ENCODE measurements around the gene ANO6.

Gene ANO6

DNA sequence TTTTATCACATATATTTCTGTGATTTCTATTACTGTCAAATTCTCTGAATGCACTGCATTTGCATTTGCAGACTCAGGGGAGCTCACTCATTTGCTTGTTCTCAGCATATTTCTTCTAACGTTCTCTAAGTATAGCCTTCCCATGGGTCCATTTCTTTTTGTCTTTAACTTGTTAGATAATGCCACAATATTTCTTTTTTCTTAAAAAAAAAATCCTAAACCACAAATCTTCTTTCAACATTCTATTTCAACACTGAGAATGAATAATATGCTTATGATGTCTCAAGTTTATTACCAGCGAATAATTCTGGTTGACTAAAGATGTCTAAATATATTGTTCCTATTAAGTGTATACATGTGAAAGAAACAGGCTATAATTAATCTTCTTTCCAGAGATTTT is 200.2 kb downstream of the ANO6 start:
- no peak for DNase-seq

DNA sequence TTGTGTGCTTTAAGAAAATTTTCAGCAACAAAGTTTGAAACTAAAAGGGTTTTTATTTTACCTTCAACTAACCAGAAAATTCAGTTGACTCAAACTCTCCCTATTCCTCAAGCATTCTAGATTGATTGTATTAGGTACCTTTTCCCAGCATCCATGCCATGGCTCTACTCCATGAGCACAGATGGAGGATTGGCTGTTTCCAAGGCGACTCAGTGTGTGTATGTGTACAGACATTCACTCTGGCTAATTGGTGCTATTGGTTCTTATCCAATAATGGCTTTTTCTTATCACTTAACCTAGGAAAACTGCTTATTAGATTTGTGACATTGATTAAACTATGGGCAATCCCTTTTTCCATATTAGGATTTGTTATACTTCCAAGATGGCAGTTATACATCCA is 202.6 kb downstream of the ANO6 start:
- DNase-seq, result no peak

DNA sequence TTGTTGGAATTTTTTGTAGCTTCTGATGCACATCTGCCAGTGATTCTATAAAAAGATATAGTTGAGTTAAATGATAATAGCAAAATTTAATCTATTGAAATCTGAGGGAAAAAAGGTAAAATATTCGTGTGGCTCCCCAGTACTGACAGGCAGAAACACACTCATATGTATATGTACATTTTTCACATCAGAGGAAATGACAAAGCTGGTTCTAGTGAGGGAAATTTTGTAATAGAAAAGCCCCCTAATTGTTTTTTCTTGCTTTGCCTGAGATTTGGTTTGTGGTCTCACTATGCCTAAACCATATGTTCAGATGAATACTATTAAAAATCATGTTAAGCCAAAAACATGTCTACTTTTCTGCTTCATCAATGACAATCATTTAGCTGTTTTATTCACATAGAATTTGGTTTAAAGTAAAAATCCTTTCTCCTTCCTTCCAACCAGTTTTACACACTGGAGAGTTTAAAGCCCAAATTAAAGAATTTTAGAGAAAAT is 203.5 kb downstream of the ANO6 start:
- DNase-seq, result no peak

- no peak for DNase-seq
Measured at GRCh38 chr12:45421736-45422135, 205.8 kb downstream of the ANO6 start.

DNA sequence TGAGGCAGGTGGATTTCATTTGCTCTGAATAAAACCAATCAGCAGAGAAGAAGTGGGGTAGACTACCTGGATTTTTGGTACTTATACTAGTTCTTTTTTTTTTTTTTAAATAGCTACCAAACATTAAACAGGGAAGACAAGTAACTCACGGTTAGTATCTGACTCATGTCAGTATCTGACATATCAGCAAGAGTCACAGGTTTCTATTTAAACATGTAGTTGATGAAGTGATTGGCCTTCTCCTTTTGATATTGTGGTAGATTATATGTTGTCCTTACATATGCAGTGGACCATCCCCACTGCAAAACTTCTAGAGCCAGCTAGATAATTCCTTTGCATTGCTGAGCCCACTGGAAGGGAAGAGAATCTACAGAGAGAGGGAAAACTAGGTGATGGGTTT is 208.0 kb downstream of the ANO6 start:
- peak; percentile 12 for DNase-seq

DNA sequence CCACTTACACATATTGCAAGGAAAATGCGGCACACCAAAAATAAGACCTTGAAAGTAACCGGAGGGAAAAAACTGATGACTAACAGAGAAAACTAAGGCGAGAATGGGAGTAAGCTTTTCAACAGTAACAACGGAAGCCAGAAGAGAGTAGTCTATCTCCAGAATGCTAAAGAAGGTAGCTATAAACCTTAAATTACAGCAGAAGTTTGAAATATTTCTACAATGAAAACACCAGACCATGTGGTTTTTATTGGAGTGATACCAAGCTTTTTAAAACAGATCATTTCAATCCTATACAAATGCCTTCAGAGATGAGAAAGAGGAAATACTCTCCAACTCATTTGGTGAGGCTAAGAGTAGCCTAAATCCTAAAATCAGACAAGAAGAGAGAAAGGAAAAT is 209.5 kb downstream of the ANO6 start:
- DNase-seq, result no peak

GRCh38 chr12:45426294-45426693 is 210.4 kb downstream of the ANO6 start:
- no peak for DNase-seq

DNA sequence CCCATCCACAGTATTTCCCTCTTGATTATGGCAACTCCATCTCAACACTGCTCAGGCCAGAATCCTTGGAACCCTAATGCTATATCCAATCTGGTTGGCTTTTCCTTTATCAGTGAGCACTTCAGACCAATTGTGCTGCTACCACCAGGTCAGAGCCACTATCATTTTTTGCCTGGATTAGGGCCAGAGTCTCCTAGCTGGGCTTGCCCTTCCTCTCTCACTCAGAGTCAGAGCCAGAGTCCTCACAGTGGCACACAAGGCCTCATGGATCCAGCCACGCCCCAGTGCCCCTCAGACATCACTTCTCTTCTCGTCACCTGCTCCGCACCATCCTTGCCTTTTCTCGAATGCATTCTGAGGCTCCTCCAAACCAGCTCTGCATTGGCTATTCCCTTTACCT is 211.1 kb downstream of the ANO6 start:
- no peak for DNase-seq

GRCh38 chr12:45429831-45430230 is 213.9 kb downstream of the ANO6 start:
- no peak for DNase-seq

GRCh38 chr12:45431126-45431525 is 215.2 kb downstream of the ANO6 start:
- DNase-seq, result no peak

DNA sequence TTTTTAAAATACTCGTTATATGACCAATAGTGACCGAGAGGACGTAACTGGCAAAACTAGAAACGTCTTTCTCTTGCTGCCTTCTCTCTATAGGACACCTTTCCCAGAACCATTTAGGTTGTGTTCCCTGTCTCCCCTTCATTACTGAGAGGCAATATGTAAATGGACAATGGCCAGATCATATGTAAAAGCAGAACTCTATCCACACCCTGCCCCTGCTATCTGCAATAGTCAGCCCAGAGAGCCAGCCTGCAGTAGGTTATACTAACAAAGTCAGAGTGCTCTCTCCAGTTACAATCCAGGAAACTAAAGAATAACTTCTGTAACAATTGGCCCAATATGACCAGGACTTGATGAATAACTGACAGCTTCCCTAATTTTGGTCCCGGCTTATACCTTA is 216.8 kb downstream of the ANO6 start:
- DNase-seq, result no peak

DNA sequence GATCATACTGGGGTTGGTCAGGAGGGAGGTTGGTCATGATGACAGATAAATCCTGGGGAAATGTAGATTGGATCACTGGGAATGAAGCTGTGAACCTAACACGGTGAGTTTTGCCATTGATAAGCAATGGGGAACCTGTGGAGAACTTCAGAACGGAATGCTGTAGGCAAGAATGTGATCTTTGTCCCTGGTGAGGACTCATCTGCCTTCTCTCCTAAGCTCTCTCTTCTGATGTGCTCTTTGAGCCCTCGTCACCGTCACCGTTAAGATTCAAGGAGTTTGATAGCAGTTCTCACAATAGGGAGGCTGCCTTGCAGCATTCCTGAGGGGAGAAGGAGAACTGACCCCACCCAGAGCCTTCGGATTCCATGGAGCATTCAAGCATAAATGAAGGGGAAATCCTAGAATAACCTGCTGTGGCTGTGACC is 217.6 kb downstream of the ANO6 start:
- DNase-seq, result no peak

DNA sequence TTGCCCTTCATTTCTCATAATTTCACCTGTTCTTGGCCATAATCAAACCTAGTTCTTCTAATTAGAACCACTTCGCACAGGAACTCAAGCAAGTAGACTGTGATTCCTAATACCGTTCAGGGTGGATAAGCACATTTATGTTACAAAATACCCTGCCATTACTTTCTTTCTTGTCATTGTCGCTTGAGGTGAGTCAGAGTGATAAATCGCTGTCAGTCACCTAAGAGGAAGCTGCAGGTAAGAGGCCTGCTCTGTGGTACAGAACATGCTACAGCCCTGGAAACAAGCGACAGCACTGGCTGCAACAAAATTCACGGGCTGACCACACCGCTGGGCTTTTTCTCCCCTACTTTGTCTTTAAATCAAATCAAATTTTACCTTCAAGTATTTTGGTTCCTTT is 218.2 kb downstream of the ANO6 start:
- no peak for DNase-seq

DNA sequence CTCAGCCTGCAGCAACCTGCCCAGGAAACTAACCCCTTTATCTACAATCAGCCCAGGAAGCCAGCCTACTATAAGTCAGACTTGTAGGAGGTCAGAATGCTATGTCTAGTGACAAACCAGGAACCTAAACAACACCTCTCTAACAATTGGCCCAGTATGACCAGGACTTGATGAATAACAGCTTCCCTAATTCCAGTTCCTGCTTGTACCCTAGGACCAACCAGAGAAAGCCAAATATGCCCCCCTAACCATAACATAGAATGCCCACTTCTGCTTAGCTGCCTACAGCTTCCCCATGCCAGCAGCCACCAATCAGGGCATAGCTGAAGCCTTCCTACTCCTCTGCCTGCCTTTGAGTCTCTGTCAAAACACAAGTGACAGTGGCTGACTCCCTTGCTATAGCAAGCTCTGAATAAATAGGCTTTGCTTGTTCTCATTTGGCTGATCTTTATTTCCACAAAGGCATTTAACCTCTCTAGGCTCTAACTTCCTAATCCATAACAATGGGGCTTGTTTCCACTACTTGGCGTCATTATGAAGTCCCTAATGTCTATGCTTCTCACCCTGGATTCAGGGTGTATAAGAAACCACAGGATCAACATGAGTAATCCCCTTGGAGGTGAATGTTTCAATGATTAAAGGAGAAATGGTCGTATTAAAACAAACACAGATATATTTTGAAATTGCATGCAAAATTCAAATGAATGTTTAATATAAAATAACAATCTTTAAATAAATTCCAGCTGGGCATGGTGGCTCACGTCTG is 220.2 kb downstream of the ANO6 start:
- DNase-seq, result no peak

- no peak for DNase-seq
Measured at GRCh38 chr12:45439039-45439438, 223.1 kb downstream of the ANO6 start.

DNA sequence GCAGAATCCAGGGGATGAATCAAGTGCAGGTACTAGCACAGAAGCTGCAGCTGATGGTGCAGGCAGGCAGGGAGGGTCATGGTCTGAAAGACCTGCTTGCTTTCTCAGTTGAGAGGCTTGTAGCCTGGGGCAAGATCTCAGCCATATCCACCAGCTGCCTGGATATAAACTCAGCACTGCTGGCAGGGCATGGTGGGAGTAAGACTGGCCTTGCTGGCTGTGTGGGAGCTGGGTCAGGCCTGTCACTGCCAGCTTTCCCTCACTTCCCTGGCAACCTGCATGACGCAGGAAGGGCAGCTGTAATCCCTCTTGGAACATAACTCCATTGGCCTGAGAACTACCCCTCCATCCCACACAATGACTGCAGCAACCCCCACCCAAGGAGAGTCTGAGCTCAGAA is 230.1 kb downstream of the ANO6 start:
- no peak for DNase-seq

DNA sequence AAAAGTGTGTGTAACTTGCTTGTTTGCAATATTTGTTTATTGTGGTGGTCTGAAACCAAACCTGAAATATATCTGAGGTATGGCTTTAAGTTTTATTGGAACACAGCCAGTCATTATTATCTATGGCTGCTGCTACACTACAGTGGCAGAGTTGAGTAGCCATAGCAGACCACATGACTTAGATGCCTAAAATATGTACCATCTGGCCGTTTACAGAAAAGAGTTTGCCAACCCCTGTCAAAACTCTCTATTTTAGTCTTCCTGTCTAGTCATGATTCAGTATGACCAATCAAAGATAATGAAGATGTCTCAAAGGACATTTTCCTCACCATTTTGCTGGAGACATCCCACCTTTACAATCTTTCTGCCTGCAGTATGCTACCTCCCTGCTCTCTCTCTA is 242.3 kb downstream of the ANO6 start:
- DNase-seq, result no peak

- DNase-seq, result no peak
Measured at GRCh38 chr12:45458854-45459807, 243.2 kb downstream of the ANO6 start.

DNA sequence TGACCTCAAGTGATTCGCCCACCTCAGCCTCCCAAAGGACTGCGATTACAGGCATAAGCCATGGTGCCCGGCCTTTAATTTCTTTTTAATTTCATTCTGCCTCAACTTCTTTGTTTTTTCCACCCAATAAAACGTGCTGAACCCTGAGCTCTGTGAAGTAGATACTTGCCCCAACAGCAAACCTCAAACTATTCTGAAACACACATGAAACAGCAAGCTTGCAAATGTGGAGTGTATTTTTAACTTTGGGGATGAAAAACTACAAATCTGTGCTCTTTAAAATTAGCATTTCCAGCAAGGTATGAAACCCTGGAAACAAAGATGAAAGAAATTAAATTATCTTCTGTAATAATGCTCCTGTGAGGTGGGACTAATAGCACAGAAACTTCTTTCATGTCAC is 246.6 kb downstream of the ANO6 start:
- no peak for DNase-seq

- DNase-seq, result no peak
Measured at GRCh38 chr12:45464699-45465098, 248.8 kb downstream of the ANO6 start.

DNA sequence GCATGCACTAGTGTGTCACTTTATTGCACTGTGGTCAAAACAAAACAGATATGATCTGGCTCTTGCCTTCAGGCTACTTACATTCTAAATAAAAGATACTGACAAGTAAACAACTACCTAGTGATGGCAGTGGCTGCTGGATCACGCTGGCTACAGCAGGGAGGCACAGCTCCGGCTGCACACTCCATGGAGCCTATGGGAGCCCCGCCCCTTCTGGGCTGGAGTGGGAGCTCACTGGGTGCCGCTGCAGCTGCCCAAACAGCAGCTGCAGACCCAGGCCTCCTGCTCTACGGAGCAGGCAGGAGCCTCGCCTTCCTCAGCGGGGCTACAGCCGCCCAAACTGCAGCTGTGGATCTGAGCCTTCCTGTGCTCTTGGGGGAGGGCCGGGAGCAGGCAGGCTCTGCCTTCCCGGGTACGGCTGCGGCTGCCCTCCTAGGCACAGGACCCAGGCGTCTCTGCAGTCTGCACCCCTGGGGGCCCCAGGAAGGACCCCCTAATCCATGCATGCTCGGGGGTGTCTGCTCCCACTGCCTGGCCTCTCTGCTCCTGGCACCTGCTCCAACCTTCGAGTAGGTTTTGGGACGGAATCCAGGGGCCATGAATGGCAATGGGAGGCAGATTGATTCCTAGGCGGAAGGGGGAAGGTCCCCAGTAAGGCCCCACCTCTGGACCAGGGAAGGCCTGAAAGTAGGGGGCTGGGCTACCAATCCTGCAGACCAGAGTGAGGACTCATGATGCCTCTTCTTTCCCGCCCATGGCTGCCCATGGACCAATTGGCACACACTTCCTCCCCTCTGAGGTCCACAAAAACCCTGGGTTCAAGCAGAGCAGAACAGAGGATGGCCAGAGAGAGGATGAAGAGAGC is 253.1 kb downstream of the ANO6 start:
- no peak for DNase-seq

DNA sequence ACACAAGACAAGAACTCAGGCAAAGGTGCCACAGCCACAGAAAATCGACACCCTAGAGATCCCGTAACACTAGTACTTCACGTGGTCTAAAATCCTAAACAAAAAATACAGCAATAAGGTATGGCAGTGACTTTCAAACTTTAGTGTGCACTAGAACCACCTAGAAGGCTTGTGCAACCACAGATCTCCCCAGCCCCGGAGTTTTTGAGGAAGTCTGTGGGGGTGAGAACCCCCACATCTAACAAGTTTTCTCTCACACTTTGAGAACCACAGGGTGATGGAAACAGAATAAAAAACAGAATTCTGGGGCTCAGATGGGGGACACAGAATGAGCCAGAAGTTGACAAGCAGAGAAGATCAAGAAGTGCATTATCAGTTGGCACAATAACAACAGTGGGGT is 254.0 kb downstream of the ANO6 start:
- no peak for DNase-seq

- DNase-seq, result no peak
Measured at GRCh38 chr12:45473636-45474035, 257.7 kb downstream of the ANO6 start.
